HEK293 (cell line): ENCODE data around the gene ACYP1.

Source experiments
- MYNN ChIP-seq: fragments of 450-650 bp; formaldehyde crosslinking; IDR thresholded peaks from 2 replicates; pipeline ENCODE4 v1.5.1; 2016; ENCODE audit warnings: missing biosample characterization, missing genetic modification characterization, borderline replicate concordance
- ZBTB7A ChIP-seq: fragments of 450-650 bp; formaldehyde crosslinking; IDR thresholded peaks from 2 replicates; pipeline ENCODE4 v1.5.1; 2016; ENCODE audit warnings: low read depth, missing biosample characterization, missing genetic modification characterization
- ZNF561 ChIP-seq: fragments of 450-650 bp; IDR thresholded peaks from 2 replicates; pipeline ENCODE4 v1.5.1; 2018; ENCODE audit warnings: missing biosample characterization, missing genetic modification characterization, borderline replicate concordance
- TF ChIP-seq, protein P1 (sequence below): fragments of 450-650 bp; formaldehyde crosslinking; IDR thresholded peaks from 2 replicates; pipeline ENCODE4 v1.5.1; 2016; ENCODE audit warnings: missing biosample characterization, missing genetic modification characterization

DNA sequence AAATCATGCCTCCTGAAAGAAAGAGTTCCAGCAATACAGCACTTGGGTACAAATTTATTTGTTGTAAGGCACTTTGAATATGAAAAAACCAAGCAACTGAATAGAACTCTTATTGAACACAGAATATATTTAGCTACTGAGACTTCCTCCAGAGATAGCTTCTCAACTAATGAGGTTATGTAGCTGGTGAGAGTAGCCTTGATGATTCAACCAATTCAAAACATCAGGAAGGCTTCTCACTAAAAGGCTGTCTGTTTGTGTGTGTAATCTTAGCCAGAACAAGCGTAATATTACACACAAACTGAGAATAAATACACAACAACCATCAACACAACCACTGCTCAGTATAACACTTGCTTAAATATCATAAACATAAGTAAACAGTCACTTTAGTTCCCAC is 40.7 kb downstream of the ACYP1 start:
- TF ChIP-seq, protein P1, sequence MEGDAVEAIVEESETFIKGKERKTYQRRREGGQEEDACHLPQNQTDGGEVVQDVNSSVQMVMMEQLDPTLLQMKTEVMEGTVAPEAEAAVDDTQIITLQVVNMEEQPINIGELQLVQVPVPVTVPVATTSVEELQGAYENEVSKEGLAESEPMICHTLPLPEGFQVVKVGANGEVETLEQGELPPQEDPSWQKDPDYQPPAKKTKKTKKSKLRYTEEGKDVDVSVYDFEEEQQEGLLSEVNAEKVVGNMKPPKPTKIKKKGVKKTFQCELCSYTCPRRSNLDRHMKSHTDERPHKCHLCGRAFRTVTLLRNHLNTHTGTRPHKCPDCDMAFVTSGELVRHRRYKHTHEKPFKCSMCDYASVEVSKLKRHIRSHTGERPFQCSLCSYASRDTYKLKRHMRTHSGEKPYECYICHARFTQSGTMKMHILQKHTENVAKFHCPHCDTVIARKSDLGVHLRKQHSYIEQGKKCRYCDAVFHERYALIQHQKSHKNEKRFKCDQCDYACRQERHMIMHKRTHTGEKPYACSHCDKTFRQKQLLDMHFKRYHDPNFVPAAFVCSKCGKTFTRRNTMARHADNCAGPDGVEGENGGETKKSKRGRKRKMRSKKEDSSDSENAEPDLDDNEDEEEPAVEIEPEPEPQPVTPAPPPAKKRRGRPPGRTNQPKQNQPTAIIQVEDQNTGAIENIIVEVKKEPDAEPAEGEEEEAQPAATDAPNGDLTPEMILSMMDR, result no peak
- TF ChIP-seq ZBTB7A (tag by site-specific recombination), result no peak
- TF ChIP-seq ZNF561 (tag by site-specific recombination), result no peak
- no peak for TF ChIP-seq MYNN (tag by site-specific recombination)
